Activated T-helper 17 cell treated with anti-CD3 and anti-CD28 coated beads, Interleukin-2, amount 50 U/mL, for 72 hours (primary cell): Measurements from ENCODE around the gene DNMT1. TPM values are rescaled to one million over a fixed set of nuclear protein-coding genes. Genes with fewer than 3 reads are reported as not detected.
A peak's percentile ranks its signal among the peaks of the same experiment; 100 is the strongest.

Experiments
- ATAC-seq: fragments of 150-1000 bp; cut with Tn5 transposase; replicated peaks from 2 replicates; pipeline ENCODE4 v1.10.0; 2021; ENCODE audit warnings: mild to moderate bottlenecking, moderate library complexity
- H3K27ac Mint-ChIP-seq: one replicate; pipeline ENCODE4 v1.8.0; 2022; ENCODE audit warnings: mixed read lengths
- H3K27me3 Mint-ChIP-seq: one replicate; pipeline ENCODE4 v1.8.0; 2022; ENCODE audit warnings: mixed read lengths
- H3K36me3 Mint-ChIP-seq: one replicate; pipeline ENCODE4 v1.8.0; 2022; ENCODE audit warnings: low read depth, mild to moderate bottlenecking, mixed read lengths
- H3K4me1 Mint-ChIP-seq: one replicate; pipeline ENCODE4 v1.8.0; 2022; ENCODE audit warnings: mixed read lengths
- H3K4me3 Mint-ChIP-seq: one replicate; pipeline ENCODE4 v1.8.0; 2022; ENCODE audit warnings: mild to moderate bottlenecking, mixed read lengths
- H3K9me3 Mint-ChIP-seq: one replicate; pipeline ENCODE4 v1.8.0; 2022; ENCODE audit warnings: mixed read lengths
- total RNA-seq, 2 donors: library from RNA; stranded (reverse); gene quantifications; one replicate each; pipeline ENCODE4 v1.2.3, GENCODE V29; 2022

The DNMT1 gene
- total RNA-seq, 2 donors from 2014 or later: 300 to 434 TPM

DNA sequence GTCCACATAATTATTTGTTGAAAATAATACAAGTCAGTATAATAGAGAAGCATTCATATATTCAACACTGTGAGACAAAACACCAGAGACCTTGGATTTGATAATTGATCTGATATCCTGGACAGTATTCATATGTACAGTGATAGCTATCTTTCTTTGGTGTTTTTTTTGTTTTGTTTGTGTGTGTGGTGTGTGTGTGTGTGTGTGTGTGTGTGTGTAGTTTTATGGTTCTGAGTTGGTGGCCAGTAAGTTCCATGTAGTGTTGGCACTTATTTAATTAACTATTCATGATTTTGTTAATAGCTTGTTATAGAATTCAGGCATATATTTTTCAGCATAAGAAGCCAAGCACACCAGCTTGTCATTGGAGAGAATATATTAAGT is 90.6 kb downstream of the DNMT1 start:
- peaks cover 41% of the 10 kb centered on the region for H3K4me1 Mint-ChIP-seq
- no peak for ATAC-seq
- no peaks in the 10 kb centered on the region for H3K27me3 Mint-ChIP-seq
- peaks cover 66% of the 10 kb centered on the region for H3K36me3 Mint-ChIP-seq
- no peaks in the 10 kb centered on the region for H3K9me3 Mint-ChIP-seq
- H3K4me3 Mint-ChIP-seq: peak overlapping the region; percentile 99
- peak overlapping the region; percentile 97 for H3K27ac Mint-ChIP-seq

DNA sequence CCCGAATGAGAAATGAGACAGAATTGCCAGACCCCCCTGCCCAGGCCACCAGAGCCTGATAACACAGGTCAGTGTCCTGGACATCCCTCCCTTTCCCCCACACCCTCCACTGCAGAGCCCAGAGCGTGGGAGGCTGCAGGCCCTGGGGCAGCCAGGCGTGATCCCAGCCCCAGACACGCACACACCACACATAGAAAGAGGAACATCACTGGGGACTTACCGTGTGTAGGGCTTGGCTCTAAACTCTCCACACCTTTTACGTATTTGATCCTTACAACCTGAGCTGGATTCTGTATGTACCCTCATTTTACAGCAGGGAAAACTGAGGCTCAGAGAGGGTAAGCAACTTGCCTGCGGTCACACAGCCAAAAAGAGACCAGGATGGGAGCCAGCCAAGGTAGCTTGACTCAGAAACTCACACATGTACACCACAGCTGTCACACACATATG is 91.9 kb downstream of the DNMT1 start:
- Mint-ChIP-seq H3K27me3 (no peaks in the 10 kb centered on the region), H3K36me3 (peaks cover 58% of the 10 kb centered on the region), H3K27ac (peak overlapping the region; percentile 96), H3K4me1 (peaks cover 46% of the 10 kb centered on the region), H3K4me3 (peak overlapping the region; percentile 86), H3K9me3 (no peaks in the 10 kb centered on the region)
- no peak for ATAC-seq

- peak overlapping the region; percentile 65 for H3K27ac Mint-ChIP-seq
- ATAC-seq: no peak
- no peaks in the 10 kb centered on the region for H3K27me3 Mint-ChIP-seq
- no peaks in the 10 kb centered on the region for H3K9me3 Mint-ChIP-seq
- peaks cover 37% of the 10 kb centered on the region for H3K36me3 Mint-ChIP-seq
- peak overlapping the region; percentile 86 for H3K4me3 Mint-ChIP-seq
- peaks cover 37% of the 10 kb centered on the region for H3K4me1 Mint-ChIP-seq
Observed at GRCh38 chr19:10100163-10100785, 94.5 kb downstream of the DNMT1 start.

GRCh38 chr19:10096615-10096963 is 98.2 kb downstream of the DNMT1 start:
- Mint-ChIP-seq H3K27ac (no peak overlapping the region), H3K4me3 (peak overlapping the region; percentile 50), H3K36me3 (peaks cover 47% of the 10 kb centered on the region), H3K27me3 (no peaks in the 10 kb centered on the region), H3K9me3 (no peaks in the 10 kb centered on the region), H3K4me1 (peaks cover 15% of the 10 kb centered on the region)
- no peak for ATAC-seq

GRCh38 chr19:10095948-10096614 is 98.7 kb downstream of the DNMT1 start:
- Mint-ChIP-seq H3K4me3 (peak overlapping the region; percentile 50), H3K27me3 (no peaks in the 10 kb centered on the region), H3K4me1 (peaks cover 15% of the 10 kb centered on the region), H3K27ac (peak overlapping the region; percentile 75), H3K9me3 (no peaks in the 10 kb centered on the region), H3K36me3 (peaks cover 50% of the 10 kb centered on the region)
- ATAC-seq: peak; percentile 90

DNA sequence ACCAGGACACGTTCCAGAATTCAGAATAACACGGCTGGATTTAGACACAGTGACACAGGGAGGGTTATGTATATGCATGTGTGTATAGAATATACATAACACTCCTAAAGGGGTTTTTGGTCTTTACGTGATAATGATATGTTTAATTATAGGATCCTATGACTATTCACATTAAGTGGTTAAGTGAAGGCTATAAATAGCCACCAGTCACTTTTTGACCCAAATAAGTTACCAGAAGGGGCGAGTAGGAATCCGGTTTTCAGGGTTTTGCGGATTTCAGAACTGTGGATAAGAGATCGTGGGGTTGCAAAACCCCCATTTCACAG is 99.2 kb downstream of the DNMT1 start:
- ATAC-seq: no peak
- Mint-ChIP-seq H3K36me3 (peaks cover 48% of the 10 kb centered on the region), H3K4me1 (peaks cover 15% of the 10 kb centered on the region), H3K27me3 (no peaks in the 10 kb centered on the region), H3K9me3 (no peaks in the 10 kb centered on the region), H3K4me3 (peak overlapping the region; percentile 48), H3K27ac (peak overlapping the region; percentile 75)

- Mint-ChIP-seq H3K9me3 (no peaks in the 10 kb centered on the region), H3K27ac (peak overlapping the region; percentile 47), H3K4me1 (no peaks in the 10 kb centered on the region), H3K4me3 (no peak overlapping the region), H3K36me3 (peaks cover 57% of the 10 kb centered on the region), H3K27me3 (no peaks in the 10 kb centered on the region)
- no peak for ATAC-seq
Observed at GRCh38 chr19:10093295-10094186, 101.2 kb downstream of the DNMT1 start.

DNA sequence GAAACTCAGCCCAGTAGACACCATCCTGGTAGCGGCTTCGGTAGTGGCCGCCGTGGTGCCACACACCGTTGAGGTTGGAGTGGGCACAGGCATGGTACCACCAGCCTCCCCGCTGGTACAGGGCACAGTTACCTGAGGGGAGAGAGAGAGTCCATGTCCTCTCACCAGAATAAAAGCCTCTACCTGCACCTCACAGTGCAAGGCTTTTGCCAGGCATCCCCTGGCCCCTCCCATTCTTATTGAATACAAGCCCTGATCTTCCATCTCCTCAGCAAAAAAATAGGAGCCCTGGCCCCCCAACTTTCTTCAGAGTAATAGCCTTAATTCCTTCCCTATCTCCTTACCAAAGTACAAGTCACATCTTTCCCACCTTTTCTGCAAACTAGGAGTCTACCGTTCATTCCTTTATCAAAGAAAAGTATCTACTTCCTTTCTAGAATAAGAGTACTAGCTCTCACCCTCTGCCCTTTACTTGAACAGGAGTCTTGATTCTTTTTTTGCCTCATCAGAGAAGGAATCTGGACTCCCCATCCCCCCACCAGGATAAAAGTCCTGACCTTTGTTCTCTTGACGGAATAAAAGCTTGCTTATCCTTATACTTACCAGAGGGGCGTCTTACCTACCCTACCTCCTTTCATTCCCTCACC is 102.0 kb downstream of the DNMT1 start:
- H3K27me3 Mint-ChIP-seq: no peaks in the 10 kb centered on the region
- H3K9me3 Mint-ChIP-seq: no peaks in the 10 kb centered on the region
- no peak overlapping the region for H3K4me3 Mint-ChIP-seq
- peaks cover 64% of the 10 kb centered on the region for H3K36me3 Mint-ChIP-seq
- peak overlapping the region; percentile 47 for H3K27ac Mint-ChIP-seq
- H3K4me1 Mint-ChIP-seq: no peaks in the 10 kb centered on the region
- ATAC-seq: no peak

DNA sequence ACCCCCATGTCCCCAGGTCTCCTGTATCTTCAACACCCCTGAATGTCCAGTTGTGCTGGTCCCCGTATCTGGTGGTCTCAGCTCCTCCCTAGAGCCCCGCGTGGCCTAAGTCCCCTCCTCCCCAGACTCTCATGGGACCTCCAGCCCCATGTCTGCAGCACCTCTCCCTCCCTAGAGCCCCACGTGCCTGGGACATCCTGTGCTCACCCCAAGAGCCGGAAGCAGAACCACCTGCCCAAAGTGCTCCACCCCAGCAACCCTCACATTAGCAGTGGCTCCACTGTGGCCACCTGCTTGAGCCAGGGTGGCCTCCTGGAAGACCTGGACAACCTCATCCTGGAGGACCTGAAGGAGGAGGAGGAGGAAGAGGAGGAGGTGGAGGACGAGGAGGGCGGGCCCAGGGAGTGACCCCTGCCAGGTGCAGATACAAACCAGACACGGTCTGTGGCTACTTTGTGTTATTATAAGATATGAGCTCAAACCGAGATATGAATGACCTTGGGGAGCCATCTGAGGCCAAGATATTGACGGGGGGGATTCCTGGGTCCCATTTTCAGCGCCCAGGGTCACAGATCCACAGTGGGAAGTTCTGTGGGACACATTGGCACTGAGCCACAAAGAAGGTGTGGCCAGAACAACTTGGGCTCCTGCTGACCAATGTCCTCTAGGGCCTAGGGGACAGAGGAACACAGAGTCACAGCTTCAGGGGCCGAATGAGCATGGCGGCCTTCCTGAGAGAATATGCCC is 102.7 kb downstream of the DNMT1 start:
- peaks cover 7% of the 10 kb centered on the region for H3K4me1 Mint-ChIP-seq
- peak overlapping the region; percentile 73 for H3K27ac Mint-ChIP-seq
- no peaks in the 10 kb centered on the region for H3K27me3 Mint-ChIP-seq
- H3K9me3 Mint-ChIP-seq: no peaks in the 10 kb centered on the region
- peaks cover 71% of the 10 kb centered on the region for H3K36me3 Mint-ChIP-seq
- no peak overlapping the region for H3K4me3 Mint-ChIP-seq
- no peak for ATAC-seq

DNA sequence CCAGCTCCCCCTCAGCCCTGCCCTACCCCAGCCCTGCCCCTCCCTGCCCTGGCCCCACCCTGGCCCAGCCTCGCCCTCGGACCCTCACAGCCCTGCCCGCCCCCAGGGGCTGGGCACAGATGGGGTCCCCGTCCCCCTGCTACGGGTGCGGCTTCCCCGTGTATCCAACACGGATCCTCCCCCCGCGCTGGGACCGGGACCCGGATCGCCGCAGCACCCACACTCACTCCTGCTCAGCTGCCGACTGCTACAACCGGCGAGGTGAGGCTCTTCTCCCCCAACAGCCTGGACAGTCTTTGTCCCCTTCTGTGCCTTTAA is 103.4 kb downstream of the DNMT1 start:
- Mint-ChIP-seq H3K27me3 (no peaks in the 10 kb centered on the region), H3K4me1 (peaks cover 7% of the 10 kb centered on the region), H3K27ac (peak overlapping the region; percentile 73), H3K4me3 (no peak overlapping the region), H3K36me3 (peaks cover 74% of the 10 kb centered on the region), H3K9me3 (no peaks in the 10 kb centered on the region)
- no peak for ATAC-seq

DNA sequence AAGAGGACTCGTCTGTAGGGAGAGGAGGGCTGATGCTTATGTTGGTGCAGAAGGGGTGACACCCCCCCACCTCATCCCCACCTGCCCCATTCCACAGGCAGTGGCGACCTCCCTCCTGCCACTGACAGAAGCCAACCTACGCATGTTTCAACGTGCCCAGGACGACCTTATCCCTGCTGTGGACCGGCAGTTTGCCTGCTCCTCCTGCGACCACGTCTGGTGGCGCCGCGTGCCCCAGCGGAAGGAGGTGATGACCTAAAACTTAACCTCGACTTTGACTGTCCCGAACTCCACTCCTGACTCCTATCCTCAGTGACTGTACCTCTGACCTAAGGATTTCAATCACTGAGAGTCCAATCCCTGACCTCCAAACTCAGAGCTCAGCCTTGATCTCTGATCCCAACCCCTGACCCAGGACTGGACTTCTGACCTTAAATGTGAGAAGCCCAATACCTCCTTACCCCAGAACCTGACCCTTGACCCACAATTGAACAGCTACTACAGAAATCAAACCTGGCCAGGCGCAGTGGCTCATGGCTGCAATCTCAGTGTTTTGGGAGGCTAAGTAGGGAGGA is 104.9 kb downstream of the DNMT1 start:
- no peaks in the 10 kb centered on the region for H3K9me3 Mint-ChIP-seq
- ATAC-seq: no peak
- H3K36me3 Mint-ChIP-seq: peaks cover 70% of the 10 kb centered on the region
- peaks cover 7% of the 10 kb centered on the region for H3K4me1 Mint-ChIP-seq
- no peak overlapping the region for H3K4me3 Mint-ChIP-seq
- peak overlapping the region; percentile 58 for H3K27ac Mint-ChIP-seq
- H3K27me3 Mint-ChIP-seq: no peaks in the 10 kb centered on the region

DNA sequence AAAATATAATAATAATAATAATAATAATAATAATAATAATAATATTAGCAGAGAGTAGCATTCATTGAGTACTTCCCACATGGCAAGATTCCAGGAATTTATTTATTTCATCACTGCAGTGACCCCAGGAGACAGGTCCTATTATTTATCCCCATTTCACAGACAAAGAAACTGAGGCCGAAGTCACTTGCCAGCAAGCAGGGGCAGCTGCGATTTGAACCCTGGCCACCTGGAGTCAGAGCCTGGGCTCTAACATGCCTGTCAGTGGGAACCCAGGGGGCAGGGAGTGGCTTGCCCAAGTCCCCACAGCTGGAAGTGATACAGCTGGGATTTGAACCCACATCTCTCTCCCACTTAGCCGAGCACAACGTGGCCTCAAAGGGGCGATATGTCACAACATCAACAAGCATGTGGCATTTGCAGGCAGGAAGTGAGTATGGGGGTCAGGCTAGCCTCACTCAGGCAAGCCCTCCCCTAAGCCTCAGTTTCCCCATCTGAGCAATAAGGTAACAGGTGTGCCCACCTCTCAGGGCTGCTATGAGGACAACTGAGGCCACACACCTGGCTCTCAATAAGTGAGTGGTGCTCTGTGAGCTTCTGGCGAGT is 105.7 kb downstream of the DNMT1 start:
- ATAC-seq: no peak
- Mint-ChIP-seq H3K4me1 (peaks cover 7% of the 10 kb centered on the region), H3K27ac (no peak overlapping the region), H3K9me3 (no peaks in the 10 kb centered on the region), H3K27me3 (no peaks in the 10 kb centered on the region), H3K36me3 (peaks cover 63% of the 10 kb centered on the region), H3K4me3 (no peak overlapping the region)

DNA sequence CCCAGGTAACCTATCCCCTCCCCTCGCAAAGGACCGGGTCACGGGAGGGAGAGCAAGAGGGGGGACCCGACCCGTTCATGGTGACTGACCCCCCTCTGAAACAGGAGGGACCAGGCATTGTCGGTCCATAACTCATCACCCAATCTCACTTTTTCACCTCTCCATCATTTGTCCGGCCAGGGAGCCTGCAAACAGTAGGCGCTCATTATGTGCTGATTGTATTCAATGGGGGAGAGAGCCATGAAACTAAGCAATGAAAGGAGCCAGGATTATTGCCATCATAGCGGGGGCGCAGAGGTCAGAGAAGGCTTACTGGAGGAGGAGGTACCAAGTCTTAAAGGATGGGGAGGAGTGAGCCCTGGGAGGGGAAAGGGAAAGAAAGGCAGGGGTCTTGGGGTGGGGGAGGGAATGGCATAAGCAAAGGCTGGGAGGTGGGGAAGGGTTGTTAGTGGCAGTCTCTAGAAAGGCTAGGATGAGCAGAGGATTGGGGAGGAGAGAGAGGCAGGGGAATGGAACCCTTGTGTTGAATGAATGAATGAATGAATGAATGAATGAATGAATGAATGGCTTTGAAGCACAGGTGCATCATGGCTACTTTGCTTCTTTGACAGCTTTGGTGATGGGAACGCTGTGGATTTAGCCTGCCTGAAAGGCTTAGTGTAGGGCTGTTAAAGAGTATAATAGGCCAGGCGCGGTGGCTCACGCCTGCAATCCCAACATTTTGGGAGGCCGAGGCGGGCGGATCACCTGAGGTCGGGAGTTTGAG is 107.3 kb downstream of the DNMT1 start:
- Mint-ChIP-seq H3K4me1 (peaks cover 7% of the 10 kb centered on the region), H3K36me3 (peaks cover 47% of the 10 kb centered on the region), H3K9me3 (no peaks in the 10 kb centered on the region), H3K27ac (peak overlapping the region; percentile 63), H3K27me3 (no peaks in the 10 kb centered on the region), H3K4me3 (peak overlapping the region; percentile 82)
- no peak for ATAC-seq
